Activated CD4-positive, alpha-beta T cell treated with anti-CD3 and anti-CD28 coated beads, Interleukin-2, amount 10 ng/mL, durations not matched to agents 24 days and 14 days (primary cell): Measurements from ENCODE around the gene NFKBIE. TPM values are rescaled to one million over a fixed set of nuclear protein-coding genes. Genes with fewer than 3 reads are reported as not detected.
"Not testable (repeated sequence)": the region's sequence is repeated elsewhere in the genome, so short reads cannot be mapped to it uniquely, and the experiment has no call there.

Experiments used
- DNase-seq: peaks from one replicate; pipeline ENCODE4 v3.0.0; 2022
- H3K27ac Mint-ChIP-seq: one replicate; pipeline ENCODE4 v1.8.0; 2022; ENCODE audit warnings: mild to moderate bottlenecking, mixed read lengths
- H3K27me3 Mint-ChIP-seq: one replicate; pipeline ENCODE4 v1.8.0; 2022; ENCODE audit warnings: mixed read lengths
- H3K36me3 Mint-ChIP-seq: one replicate; pipeline ENCODE4 v1.8.0; 2022; ENCODE audit warnings: low read depth, mild to moderate bottlenecking, mixed read lengths
- H3K4me1 Mint-ChIP-seq: one replicate; pipeline ENCODE4 v1.8.0; 2021; ENCODE audit warnings: mixed read lengths
- H3K4me3 Mint-ChIP-seq: one replicate; pipeline ENCODE4 v1.8.0; 2022; ENCODE audit warnings: mild to moderate bottlenecking, moderate library complexity, mixed read lengths
- H3K9me3 Mint-ChIP-seq: one replicate; pipeline ENCODE4 v1.8.0; 2021; ENCODE audit warnings: mixed read lengths
- intact Hi-C: fragments of 100-400 bp; cut with micrococcal nuclease; formaldehyde crosslinking; loops from one replicate; pipeline ENCODE4 v1.15.1; 2023
- total RNA-seq: library from RNA; stranded (reverse); gene quantifications from 2 replicates; pipeline ENCODE4 v1.2.3, GENCODE V29; 2022

The NFKBIE gene
- total RNA-seq, result 27.6 and 28.2 TPM in 2 replicates

- Mint-ChIP-seq H3K4me3 (peak within 1 kb of the TSS; percentile 100), H3K9me3 (no peaks in the 10 kb centered on the region), H3K27ac (peak within 1 kb of the TSS; percentile 97), H3K27me3 (peaks cover 19% of the 10 kb centered on the region), H3K4me1 (peaks cover 59% of the 10 kb centered on the region), H3K36me3 (peaks cover 34% of the 10 kb centered on the region)
- DNase-seq, result peak; percentile 98
- intact Hi-C loops, result loop anchor here (1.0 kb wide), 1 partner anchor 18 kb away; the partner anchor contains the start of gene HSP90AB1
These were observed at the start of gene NFKBIE for GRCh38 chr6:44265007-44265721. NFKBIE (minus strand) TSS chr6:44265551; CDS start chr6:44265346, 205 bp downstream.

- H3K9me3 Mint-ChIP-seq, H3K27ac Mint-ChIP-seq, DNase-seq, H3K4me3 Mint-ChIP-seq, intact Hi-C loops: not testable (repeated sequence)
- peaks cover 15% of the 10 kb centered on the region for H3K36me3 Mint-ChIP-seq
- H3K4me1 Mint-ChIP-seq, result peaks cover 16% of the 10 kb centered on the region
- peaks cover 22% of the 10 kb centered on the region for H3K27me3 Mint-ChIP-seq
These were observed 49.3 kb upstream of the NFKBIE start for GRCh38 chr6:44314657-44315056.

- intact Hi-C loops, result loop anchor here (1.0 to 2.0 kb wide), 3 partner anchors 45 to 74 kb away; partner anchors contain the start of gene CDC5L
- H3K27me3 Mint-ChIP-seq, result peaks cover 10% of the 10 kb centered on the region
- peak within 1 kb of the TSS; percentile 96 for H3K4me3 Mint-ChIP-seq
- H3K27ac Mint-ChIP-seq, result peak within 1 kb of the TSS; percentile 97
- H3K36me3 Mint-ChIP-seq, result peaks cover 24% of the 10 kb centered on the region
- peak; percentile 98 for DNase-seq
- no peaks in the 10 kb centered on the region for H3K9me3 Mint-ChIP-seq
- peaks cover 16% of the 10 kb centered on the region for H3K4me1 Mint-ChIP-seq
These were observed 47.8 kb upstream of the NFKBIE start, which contains the start of gene AARS2 for GRCh38 chr6:44312901-44313788. AARS2 (minus strand) TSS chr6:44313347; CDS start chr6:44313323, 24 bp downstream.

- intact Hi-C loops, result loop anchor here (2.0 kb wide), 2 partner anchors 73 to 75 kb away; partner anchors contain the start of gene CDC5L
- Mint-ChIP-seq H3K27me3 (peaks cover 8% of the 10 kb centered on the region), H3K27ac (peak overlapping the region; percentile 64), H3K4me3 (peak overlapping the region; percentile 96), H3K9me3 (no peaks in the 10 kb centered on the region), H3K4me1 (peaks cover 16% of the 10 kb centered on the region), H3K36me3 (peaks cover 31% of the 10 kb centered on the region)
- no peak for DNase-seq
These were observed 46.4 kb upstream of the NFKBIE start for GRCh38 chr6:44311767-44312166.

- DNase-seq, result no peak
- no peaks in the 10 kb centered on the region for H3K9me3 Mint-ChIP-seq
- H3K27me3 Mint-ChIP-seq, result peaks cover 8% of the 10 kb centered on the region
- H3K4me3 Mint-ChIP-seq, result peak overlapping the region; percentile 96
- intact Hi-C loops, result no loop called here
- peaks cover 16% of the 10 kb centered on the region for H3K4me1 Mint-ChIP-seq
- peaks cover 31% of the 10 kb centered on the region for H3K36me3 Mint-ChIP-seq
- H3K27ac Mint-ChIP-seq, result no peak overlapping the region
These were observed 46.0 kb upstream of the NFKBIE start for GRCh38 chr6:44311304-44311703.

GRCh38 chr6:44310241-44310640 is 44.9 kb upstream of the NFKBIE start:
- intact Hi-C loops, result no loop called here
- Mint-ChIP-seq H3K4me1 (peaks cover 16% of the 10 kb centered on the region), H3K4me3 (no peak overlapping the region), H3K27ac (no peak overlapping the region), H3K36me3 (peaks cover 34% of the 10 kb centered on the region), H3K9me3 (no peaks in the 10 kb centered on the region), H3K27me3 (no peaks in the 10 kb centered on the region)
- DNase-seq, result no peak

GRCh38 chr6:44309631-44310030 is 44.3 kb upstream of the NFKBIE start:
- Mint-ChIP-seq H3K9me3 (no peaks in the 10 kb centered on the region), H3K4me3 (no peak overlapping the region), H3K4me1 (peaks cover 16% of the 10 kb centered on the region), H3K27me3 (no peaks in the 10 kb centered on the region), H3K36me3 (peaks cover 38% of the 10 kb centered on the region), H3K27ac (no peak overlapping the region)
- intact Hi-C loops, result no loop called here
- no peak for DNase-seq

- intact Hi-C loops, result no loop called here
- Mint-ChIP-seq H3K4me1 (peaks cover 16% of the 10 kb centered on the region), H3K4me3 (no peak overlapping the region), H3K27me3 (no peaks in the 10 kb centered on the region), H3K27ac (no peak overlapping the region), H3K36me3 (peaks cover 39% of the 10 kb centered on the region), H3K9me3 (no peaks in the 10 kb centered on the region)
- DNase-seq, result no peak
These were observed 43.7 kb upstream of the NFKBIE start for GRCh38 chr6:44309092-44309491.

GRCh38 chr6:44307217-44307616 is 41.9 kb upstream of the NFKBIE start:
- intact Hi-C loops, result no loop called here
- Mint-ChIP-seq H3K27me3 (no peaks in the 10 kb centered on the region), H3K27ac (no peak overlapping the region), H3K4me3 (no peak overlapping the region), H3K36me3 (peaks cover 50% of the 10 kb centered on the region), H3K9me3 (no peaks in the 10 kb centered on the region), H3K4me1 (peaks cover 8% of the 10 kb centered on the region)
- peak; percentile 52 for DNase-seq

GRCh38 chr6:44306710-44307109 is 41.4 kb upstream of the NFKBIE start:
- peaks cover 3% of the 10 kb centered on the region for H3K4me1 Mint-ChIP-seq
- H3K27me3 Mint-ChIP-seq, result no peaks in the 10 kb centered on the region
- intact Hi-C loops, result no loop called here
- H3K36me3 Mint-ChIP-seq, result peaks cover 53% of the 10 kb centered on the region
- DNase-seq, result peak; percentile 51
- H3K4me3 Mint-ChIP-seq, result no peak overlapping the region
- no peak overlapping the region for H3K27ac Mint-ChIP-seq
- H3K9me3 Mint-ChIP-seq, result no peaks in the 10 kb centered on the region

GRCh38 chr6:44305200-44305725 is 39.9 kb upstream of the NFKBIE start:
- H3K9me3 Mint-ChIP-seq, result no peaks in the 10 kb centered on the region

GRCh38 chr6:44304282-44305199 is 39.2 kb upstream of the NFKBIE start:
- no peak overlapping the region for H3K4me3 Mint-ChIP-seq
- H3K9me3 Mint-ChIP-seq, result no peaks in the 10 kb centered on the region
- H3K27me3 Mint-ChIP-seq, result no peaks in the 10 kb centered on the region
- no peaks in the 10 kb centered on the region for H3K4me1 Mint-ChIP-seq
- peak; percentile 80 for DNase-seq
- peaks cover 53% of the 10 kb centered on the region for H3K36me3 Mint-ChIP-seq
- no peak overlapping the region for H3K27ac Mint-ChIP-seq
- intact Hi-C loops, result loop anchor here (1.0 kb wide), 1 partner anchor 36 kb away; no protein-coding TSS in a partner anchor

More at GRCh38 chr6:44305200-44305725, 39.9 kb upstream of the NFKBIE start:
- Mint-ChIP-seq H3K36me3 (peaks cover 56% of the 10 kb centered on the region), H3K27ac (no peak overlapping the region), H3K4me1 (no peaks in the 10 kb centered on the region), H3K27me3 (no peaks in the 10 kb centered on the region), H3K4me3 (no peak overlapping the region)
- peak; percentile 56 for DNase-seq
- intact Hi-C loops, result no loop called here

- intact Hi-C loops, result loop anchor here (1.0 kb wide), 1 partner anchor 36 kb away; no protein-coding TSS in a partner anchor
- peaks cover 55% of the 10 kb centered on the region for H3K36me3 Mint-ChIP-seq
- H3K4me1 Mint-ChIP-seq, result no peaks in the 10 kb centered on the region
- no peak for DNase-seq
- no peaks in the 10 kb centered on the region for H3K9me3 Mint-ChIP-seq
- H3K27me3 Mint-ChIP-seq, result peaks cover 3% of the 10 kb centered on the region
- no peak overlapping the region for H3K27ac Mint-ChIP-seq
- H3K4me3 Mint-ChIP-seq, result no peak overlapping the region
These were observed 38.5 kb upstream of the NFKBIE start for GRCh38 chr6:44303842-44304241.
